22Rv1 (cell line): ENCODE measurements around the gene SCP2D1.

ENCODE experiments used
- H3K27ac ChIP-seq: fragments of 450-650 bp; 2 replicates; pipeline ENCODE4 v1.5.1; 2017
- ZFX ChIP-seq: fragments of 450-650 bp; IDR thresholded peaks from 2 replicates; pipeline ENCODE4 v1.6.1; 2017; ENCODE audit warnings: antibody characterized with exemption, borderline replicate concordance
- TF ChIP-seq, protein P1 (sequence below): fragments of 450-650 bp; IDR thresholded peaks from 2 replicates; pipeline ENCODE4 v1.5.1; 2017; ENCODE audit warnings: mild to moderate bottlenecking

SCP2D1 gene

GRCh38 chr20:18852318-18852717, 38.7 kb downstream of the SCP2D1 start:
- no peak overlapping the region for H3K27ac ChIP-seq
- no peak for TF ChIP-seq ZFX
- TF ChIP-seq, protein P1, sequence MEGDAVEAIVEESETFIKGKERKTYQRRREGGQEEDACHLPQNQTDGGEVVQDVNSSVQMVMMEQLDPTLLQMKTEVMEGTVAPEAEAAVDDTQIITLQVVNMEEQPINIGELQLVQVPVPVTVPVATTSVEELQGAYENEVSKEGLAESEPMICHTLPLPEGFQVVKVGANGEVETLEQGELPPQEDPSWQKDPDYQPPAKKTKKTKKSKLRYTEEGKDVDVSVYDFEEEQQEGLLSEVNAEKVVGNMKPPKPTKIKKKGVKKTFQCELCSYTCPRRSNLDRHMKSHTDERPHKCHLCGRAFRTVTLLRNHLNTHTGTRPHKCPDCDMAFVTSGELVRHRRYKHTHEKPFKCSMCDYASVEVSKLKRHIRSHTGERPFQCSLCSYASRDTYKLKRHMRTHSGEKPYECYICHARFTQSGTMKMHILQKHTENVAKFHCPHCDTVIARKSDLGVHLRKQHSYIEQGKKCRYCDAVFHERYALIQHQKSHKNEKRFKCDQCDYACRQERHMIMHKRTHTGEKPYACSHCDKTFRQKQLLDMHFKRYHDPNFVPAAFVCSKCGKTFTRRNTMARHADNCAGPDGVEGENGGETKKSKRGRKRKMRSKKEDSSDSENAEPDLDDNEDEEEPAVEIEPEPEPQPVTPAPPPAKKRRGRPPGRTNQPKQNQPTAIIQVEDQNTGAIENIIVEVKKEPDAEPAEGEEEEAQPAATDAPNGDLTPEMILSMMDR, result no peak

- no peak overlapping the region for H3K27ac ChIP-seq
- no peak for TF ChIP-seq ZFX
- TF ChIP-seq, protein P1, result no peak
Observed at GRCh38 chr20:18853216-18853615, 39.6 kb downstream of the SCP2D1 start.

GRCh38 chr20:18853946-18854646, 40.5 kb downstream of the SCP2D1 start:
- TF ChIP-seq, protein P1, result no peak
- TF ChIP-seq ZFX, result no peak
- no peak overlapping the region for H3K27ac ChIP-seq

DNA sequence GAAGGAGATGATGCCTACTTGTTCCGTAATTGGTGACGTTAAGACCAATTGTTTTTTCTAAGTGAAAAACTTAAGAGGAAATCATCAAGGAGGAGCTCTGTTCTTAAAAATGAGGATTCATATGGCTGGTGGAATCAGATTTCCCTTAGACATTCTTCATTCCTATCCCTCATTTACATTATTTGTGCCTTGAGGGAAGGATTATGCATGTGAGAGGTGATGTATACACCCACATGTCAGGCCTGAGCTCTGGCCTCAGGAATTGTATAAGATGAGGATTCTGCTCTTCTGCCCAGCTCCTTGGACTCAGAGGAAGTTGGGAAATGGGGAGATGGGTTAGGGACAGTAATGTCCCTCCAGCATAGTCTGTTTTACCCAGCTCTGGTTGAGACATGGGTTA, 42.3 kb downstream of the SCP2D1 start:
- H3K27ac ChIP-seq, result no peak overlapping the region
- TF ChIP-seq, protein P1, result no peak
- TF ChIP-seq ZFX, result no peak

DNA sequence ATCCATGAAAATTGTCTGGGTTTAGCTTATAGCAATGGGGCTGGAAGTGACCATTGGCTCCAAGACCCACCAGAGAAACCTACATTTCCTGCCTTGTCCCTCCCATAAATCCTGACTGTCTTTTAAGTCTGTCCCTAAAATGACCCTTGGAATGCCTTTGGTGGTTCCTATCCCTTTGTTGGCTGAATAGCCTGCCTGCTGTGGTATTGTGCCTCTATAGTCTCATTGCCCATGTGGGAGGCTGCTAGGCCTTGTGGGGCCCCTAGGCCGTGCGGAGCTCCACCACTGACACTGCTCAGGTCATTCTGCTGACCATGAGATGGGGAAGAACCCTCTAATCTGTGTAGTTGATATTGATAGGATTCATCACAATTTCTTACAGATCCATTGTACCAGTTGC, 43.3 kb downstream of the SCP2D1 start:
- H3K27ac ChIP-seq, result no peak overlapping the region
- no peak for TF ChIP-seq ZFX
- TF ChIP-seq, protein P1, result no peak

DNA sequence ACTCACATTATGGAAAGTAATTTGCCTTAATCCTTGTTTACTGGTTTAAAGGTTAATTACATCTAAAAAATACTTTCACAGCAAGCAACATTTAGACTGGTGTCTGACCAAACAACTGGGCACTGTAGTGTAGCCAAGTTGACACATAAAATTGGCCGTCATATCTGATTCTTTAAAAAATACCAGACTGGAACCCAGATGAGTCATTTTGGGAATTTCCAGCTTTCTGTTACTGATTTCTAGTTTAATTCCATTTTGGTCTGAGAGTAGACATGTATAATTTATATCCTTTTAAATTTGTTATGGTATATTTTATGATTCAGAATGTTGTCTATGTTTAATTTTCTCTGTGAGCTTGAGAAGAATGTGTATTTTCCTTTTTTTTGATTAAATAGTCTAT, 44.1 kb downstream of the SCP2D1 start:
- no peak for TF ChIP-seq ZFX
- TF ChIP-seq, protein P1, result no peak
- no peak overlapping the region for H3K27ac ChIP-seq

GRCh38 chr20:18858816-18859215, 45.2 kb downstream of the SCP2D1 start:
- TF ChIP-seq, protein P1, result no peak
- no peak for TF ChIP-seq ZFX
- no peak overlapping the region for H3K27ac ChIP-seq
